DOHH2 (cell line): ENCODE data around the gene ARL5A.

Source experiments
- EZH2phosphoT487 ChIP-seq: fragments of 200-600 bp; sonication (generic); IDR thresholded peaks from 2 replicates; pipeline ENCODE4 v1.6.1; 2017; ENCODE audit warnings: borderline replicate concordance, mild to moderate bottlenecking, antibody characterized with exemption, low read length, moderate library complexity, mixed read lengths
- TF ChIP-seq, protein P1 (sequence below): fragments of 200-600 bp; sonication (generic); IDR thresholded peaks from one replicate; pipeline ENCODE4 v1.5.1; 2014; ENCODE audit warnings: antibody characterized with exemption, mild to moderate bottlenecking, low read depth, low read length; ENCODE audit not compliant: poor library complexity, severe bottlenecking

DNA sequence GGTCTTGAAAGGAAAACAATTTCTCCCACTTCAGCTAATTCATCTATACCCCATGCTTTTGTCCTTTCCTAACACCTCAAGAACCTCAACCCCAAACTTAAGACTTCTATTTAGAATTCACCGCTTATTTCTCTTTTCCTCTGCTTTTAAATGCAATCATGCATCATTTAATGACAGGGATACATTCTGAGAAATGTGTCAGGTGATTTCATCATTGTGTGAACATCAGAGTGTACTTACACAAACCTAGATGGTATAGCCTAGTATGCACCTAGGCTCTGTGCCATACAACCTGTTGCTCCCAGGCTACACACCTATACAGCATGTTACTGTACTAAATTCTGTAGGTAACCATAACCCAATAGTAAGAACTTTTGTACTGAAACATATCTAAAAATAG lies 22.9 kb downstream of the ARL5A start:
- TF ChIP-seq, protein P1, sequence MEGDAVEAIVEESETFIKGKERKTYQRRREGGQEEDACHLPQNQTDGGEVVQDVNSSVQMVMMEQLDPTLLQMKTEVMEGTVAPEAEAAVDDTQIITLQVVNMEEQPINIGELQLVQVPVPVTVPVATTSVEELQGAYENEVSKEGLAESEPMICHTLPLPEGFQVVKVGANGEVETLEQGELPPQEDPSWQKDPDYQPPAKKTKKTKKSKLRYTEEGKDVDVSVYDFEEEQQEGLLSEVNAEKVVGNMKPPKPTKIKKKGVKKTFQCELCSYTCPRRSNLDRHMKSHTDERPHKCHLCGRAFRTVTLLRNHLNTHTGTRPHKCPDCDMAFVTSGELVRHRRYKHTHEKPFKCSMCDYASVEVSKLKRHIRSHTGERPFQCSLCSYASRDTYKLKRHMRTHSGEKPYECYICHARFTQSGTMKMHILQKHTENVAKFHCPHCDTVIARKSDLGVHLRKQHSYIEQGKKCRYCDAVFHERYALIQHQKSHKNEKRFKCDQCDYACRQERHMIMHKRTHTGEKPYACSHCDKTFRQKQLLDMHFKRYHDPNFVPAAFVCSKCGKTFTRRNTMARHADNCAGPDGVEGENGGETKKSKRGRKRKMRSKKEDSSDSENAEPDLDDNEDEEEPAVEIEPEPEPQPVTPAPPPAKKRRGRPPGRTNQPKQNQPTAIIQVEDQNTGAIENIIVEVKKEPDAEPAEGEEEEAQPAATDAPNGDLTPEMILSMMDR: no peak
- TF ChIP-seq EZH2phosphoT487: no peak
